A172 (cell line): ENCODE measurements around the gene DIPK1B. TPM values are rescaled to one million over a fixed set of nuclear protein-coding genes. Genes with fewer than 3 reads are reported as not detected.

Experiments used
- DNase-seq: peaks from one replicate; pipeline ENCODE4 v3.0.0-alpha.2; 2015; ENCODE audit warnings: low spot score
- total RNA-seq: library from RNA; depleted of rRNA; stranded (reverse); fragments of >200 nt; shearing (Covaris generic); gene quantifications from 2 replicates; pipeline ENCODE4 v1.2.3, GENCODE V29; 2014

Gene DIPK1B
- total RNA-seq, 1 experiment from 2014 or later: 16.7 TPM

GRCh38 chr9:136720251-136720897 lies 8.0 kb downstream of the DIPK1B start:
- DNase-seq: no peak

DNA sequence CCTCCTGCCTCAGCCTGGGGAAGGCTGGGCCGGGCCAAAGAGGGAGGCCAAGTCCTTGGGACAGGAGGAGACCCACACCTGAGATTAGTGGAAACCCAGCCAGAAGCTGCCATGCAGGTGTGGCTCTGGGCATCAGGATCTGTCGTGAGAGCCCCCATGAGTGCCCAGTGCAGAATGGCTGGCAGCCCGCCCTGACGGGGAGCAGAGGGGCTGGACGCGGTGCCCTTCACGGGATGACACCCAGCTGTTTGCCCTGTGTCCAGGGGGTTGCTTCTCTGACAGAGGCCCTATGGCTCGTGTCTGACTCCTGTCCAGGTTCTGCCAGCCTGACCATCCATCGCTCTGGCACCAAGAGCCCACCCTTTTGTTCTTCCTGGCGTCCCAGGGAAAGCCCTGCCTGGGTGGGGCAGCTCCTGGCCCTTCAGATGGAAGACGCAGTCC lies 8.5 kb downstream of the DIPK1B start:
- no peak for DNase-seq

GRCh38 chr9:136721339-136722092 lies 9.1 kb downstream of the DIPK1B start:
- DNase-seq: peak; percentile 86

DNA sequence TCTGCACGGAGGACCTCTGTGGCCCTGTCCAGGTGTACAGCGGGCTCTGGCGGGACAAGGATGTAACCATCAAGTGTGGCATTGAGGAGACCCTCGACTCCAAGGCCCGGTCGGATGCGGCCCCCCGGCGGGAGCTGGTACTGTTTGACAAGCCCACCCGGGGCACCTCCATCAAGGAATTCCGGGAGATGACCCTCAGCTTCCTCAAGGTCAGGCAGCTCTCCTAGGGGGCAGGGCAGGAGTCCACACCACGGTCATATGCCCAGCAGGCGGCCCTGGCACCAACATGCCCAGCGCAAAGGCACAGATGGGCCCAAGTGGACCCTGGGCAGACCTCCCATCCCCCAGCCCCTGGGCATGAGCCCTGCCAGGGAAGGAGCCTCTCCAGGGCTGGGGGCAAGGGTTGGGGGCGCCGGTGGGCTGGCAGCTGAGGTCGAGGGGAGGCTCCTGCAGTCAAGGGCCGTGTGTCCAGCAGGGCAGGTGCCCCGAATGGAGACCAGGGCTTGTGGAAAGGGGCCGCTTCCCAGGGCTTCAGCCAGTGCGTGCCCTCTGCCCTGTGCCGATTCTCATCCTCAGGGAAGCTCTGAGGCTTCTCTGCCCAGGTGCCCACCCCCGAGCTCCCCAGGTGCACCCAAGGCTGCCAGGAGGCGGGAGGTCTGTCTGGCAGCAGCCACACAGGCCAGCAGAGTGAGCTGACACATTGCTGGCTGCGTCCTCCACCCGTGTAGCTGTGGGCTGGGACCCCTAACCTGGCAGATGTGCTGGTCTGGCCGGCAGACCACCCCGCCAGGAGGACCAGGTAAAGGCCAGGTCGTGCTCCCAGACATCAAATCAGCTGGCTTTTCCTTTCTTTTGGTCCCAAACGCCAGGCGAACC lies 10.0 kb downstream of the DIPK1B start:
- no peak for DNase-seq

DNA sequence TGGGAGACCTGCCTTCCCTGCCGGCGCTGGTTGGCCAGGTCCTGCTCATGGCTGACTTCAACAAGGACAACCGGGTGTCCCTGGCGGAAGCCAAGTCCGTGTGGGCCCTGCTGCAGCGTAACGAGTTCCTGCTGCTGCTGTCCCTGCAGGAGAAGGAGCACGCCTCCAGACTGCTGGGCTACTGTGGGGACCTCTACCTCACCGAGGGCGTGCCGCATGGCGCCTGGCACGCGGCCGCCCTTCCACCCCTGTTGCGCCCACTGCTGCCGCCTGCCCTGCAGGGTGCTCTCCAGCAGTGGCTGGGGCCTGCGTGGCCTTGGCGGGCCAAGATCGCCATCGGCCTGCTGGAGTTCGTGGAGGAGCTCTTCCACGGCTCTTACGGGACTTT lies 10.6 kb downstream of the DIPK1B start:
- DNase-seq: no peak

- DNase-seq: no peak
Observed at GRCh38 chr9:136723362-136723976, 11.1 kb downstream of the DIPK1B start.

DNA sequence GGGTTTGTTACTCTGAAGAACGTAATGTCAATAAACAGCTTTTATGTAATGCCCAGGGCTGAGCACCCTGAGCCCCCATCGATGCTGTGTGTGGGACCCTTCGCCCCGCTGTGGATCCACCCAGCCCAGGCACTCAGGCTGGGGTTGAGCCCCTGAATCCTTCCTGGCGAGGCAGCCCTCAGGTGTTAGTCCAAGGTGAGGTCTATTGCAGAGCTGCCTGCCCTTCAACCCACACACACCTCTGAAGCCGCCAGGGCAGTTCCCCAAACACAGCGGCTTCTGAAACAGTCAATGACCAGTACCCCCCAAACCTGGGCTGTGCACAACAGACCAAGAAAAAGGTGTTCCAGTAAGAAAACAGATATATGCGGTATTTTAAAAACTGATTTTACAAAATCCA lies 11.6 kb downstream of the DIPK1B start:
- DNase-seq: no peak

DNA sequence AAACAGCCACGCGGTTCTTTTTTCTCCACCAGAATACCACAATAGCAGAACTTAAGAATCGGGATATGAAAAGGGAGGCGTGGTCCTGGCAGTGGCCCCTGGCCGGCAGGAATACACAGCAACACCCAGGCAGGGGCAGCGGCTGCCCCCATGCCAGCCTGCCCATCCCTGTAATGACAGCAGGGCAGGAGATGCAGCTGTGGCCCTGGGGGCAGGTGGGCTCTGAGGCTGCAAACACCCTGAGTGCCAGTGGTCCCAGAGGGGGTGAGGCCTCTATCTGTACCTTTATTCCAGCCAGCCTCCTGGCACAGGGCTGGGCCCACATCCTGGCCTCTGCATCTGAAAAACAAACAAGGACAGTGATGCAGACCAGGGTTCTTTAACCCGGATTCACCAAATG lies 12.4 kb downstream of the DIPK1B start:
- no peak for DNase-seq

DNA sequence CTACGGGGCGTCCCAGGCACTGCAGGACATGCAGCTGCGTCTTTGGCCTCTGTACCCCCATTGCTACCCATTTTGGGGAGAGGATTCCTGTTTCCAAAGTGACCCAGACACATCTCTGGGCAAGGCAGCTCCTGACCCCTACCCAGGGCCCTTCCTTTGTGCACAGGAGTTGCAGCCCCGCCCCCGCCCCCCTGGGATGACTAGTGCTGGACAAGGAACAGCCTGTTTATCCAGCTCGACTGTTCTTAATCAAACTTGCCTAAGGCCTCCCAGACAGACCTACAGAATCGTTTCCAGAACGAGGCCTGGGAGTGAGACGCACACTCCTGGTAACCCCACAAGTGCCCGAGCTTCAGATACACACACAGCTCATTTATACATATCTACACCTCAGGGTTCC lies 13.2 kb downstream of the DIPK1B start:
- peak; percentile 79 for DNase-seq

DNA sequence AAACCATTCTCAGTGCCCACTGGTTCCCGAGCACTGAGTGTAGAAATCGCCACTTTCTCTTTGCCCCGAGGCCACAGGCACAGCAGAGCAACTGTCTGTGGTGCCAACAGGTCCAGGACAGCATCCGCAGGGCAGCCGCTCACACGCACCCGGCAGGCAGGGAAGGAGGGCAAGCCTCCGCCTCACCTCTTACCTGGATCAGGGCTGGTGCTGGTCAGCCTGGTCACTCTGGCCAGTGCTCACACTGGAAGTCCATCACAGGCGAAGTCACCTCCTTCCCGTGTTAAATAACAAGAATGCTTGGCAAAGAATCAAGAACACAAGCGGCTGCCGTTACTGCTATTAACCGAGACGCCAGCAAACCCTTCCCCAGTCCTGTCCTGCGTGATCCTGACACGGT lies 13.7 kb downstream of the DIPK1B start:
- no peak for DNase-seq

GRCh38 chr9:136726631-136727191 lies 14.3 kb downstream of the DIPK1B start:
- peak; percentile 53 for DNase-seq

GRCh38 chr9:136728080-136728547 lies 15.7 kb downstream of the DIPK1B start:
- peak; percentile 89 for DNase-seq

DNA sequence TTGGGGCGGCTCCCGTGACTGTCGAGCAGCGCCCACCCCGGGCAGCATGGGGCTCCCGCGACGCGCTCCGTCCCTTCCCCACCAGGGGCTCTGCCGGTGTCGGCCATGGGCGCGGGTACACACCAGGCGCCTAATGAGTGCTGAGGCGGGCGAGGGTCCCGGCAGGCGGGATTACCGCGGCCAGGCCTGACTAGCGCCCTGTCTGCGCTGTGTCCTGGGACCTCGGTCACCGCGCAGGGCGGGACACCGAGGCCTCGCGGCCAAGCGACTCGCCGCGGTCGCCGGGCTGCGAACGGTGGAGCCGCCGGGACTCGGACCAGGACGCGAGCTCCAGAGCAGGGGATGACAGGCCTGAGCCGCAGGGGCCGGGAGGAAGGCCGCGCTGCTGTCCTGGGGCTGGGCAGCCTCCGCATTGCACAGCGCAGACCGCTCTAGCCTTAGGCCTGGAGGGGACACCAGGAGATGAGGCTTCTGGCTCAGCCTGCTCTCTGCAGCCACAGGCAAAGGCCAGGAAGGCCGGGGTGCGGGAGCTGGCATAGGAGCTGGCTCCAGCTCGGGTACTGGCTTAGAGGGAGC lies 16.3 kb downstream of the DIPK1B start:
- no peak for DNase-seq

- DNase-seq: no peak
Observed at GRCh38 chr9:136729144-136729543, 16.8 kb downstream of the DIPK1B start.

DNA sequence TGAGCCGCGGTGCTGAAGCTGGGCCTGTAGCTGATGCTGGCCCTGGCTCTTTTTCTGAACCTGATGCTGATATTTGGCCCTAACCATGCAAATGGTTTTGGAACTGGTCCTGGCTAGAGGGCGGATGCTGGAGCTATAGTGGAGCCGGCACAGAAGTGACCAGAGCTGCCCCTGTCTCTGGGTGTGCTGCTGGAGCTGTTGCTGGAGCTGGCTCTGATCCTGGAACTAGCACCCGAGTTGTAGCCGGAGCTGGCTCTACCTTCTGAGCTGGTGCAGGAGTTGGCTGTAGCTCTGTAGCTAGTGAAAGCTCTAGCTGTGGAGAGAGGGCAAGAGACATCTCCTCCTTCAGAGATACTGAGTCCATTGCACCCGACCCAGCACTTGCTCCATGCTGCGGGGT lies 17.6 kb downstream of the DIPK1B start:
- DNase-seq: no peak

DNA sequence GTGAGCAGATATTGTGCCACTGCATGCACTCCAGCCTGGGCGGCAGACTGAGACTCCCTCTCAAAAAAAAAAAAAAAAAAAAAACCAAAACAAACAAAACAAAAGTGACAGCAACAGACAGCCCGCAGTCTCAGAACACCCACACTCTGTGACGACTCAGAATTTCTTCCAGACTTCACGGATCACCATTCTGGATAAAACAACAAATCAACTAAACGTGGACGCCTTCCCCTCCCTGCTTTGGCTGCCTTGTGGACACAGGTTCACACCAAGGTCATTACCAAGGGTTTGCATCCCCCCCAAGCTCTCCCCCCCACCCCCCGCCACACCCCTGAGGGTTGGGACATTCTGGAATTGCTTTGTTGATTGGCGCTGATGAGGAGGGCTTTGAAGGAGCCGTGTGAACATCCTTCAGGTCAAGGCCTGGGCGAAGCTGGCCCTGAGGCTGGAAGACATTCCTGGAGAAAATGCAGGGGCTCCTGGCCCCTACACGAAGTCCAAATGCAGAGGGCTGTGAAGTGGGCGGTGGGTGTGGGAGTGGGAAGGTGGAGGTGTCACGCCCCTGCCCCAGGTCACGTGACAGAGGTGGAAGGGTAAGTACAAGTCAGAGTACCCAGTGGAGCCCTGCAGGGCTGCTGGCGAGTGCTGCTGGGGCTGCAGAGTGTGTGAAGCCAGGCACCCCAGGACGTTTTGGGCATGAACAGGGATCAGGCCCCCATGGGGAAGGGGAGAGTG lies 20.2 kb downstream of the DIPK1B start:
- DNase-seq: no peak

GRCh38 chr9:136733611-136734010 lies 21.2 kb downstream of the DIPK1B start:
- no peak for DNase-seq

DNA sequence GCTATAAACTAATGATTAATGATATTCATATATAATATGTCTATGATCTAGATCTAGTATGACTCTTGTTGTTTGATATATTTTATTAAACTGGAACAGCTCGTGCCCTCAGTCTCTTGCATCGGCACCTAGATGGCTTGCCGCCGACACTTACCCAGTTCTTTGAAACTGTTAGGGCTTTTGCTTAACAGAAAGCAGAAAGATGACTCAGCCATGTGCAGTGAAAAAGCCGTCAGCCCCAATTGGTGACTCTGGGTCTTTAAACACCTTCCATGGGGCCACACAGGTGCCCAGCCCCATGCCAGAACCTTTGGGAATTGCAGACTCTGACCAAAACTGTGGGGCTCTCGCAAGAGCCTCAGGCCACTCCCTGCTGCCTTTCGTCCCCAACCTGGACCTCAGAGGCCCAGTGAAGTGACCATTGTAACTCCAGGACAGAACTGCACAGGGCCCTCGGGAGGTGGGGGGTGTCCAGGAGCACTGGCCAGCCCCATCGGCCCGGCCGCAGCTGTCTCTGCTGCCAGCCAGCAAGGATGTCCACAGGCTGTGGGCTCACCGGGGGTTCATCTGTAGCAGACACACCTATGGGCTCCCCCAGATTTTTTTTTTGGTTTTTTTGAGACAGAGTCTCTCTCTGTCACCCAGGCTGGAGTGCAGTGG lies 22.6 kb downstream of the DIPK1B start:
- no peak for DNase-seq

GRCh38 chr9:136735812-136736480 lies 23.6 kb downstream of the DIPK1B start:
- DNase-seq: no peak
